OCI-LY1 (cell line): Measurements from ENCODE around the gene CFAP77.

ENCODE experiments used
- H2AFZ ChIP-seq: fragments of 200-600 bp; sonication (generic), shearing (Covaris generic); 2 replicates; pipeline ENCODE4 v1.6.0; 2014; ENCODE audit warnings: antibody characterized with exemption, mild to moderate bottlenecking, low read length
- H3F3A ChIP-seq: fragments of 200-600 bp; sonication (generic), shearing (Covaris generic); 2 replicates; pipeline ENCODE4 v1.6.0; 2014; ENCODE audit warnings: mild to moderate bottlenecking, antibody characterized with exemption, low read length, moderate library complexity; ENCODE audit not compliant: insufficient read depth
- H3K27ac ChIP-seq: fragments of 200-600 bp; sonication (generic); 2 replicates; pipeline ENCODE4 v1.5.1; 2014; ENCODE audit warnings: low read length, mixed run types, mild to moderate bottlenecking, low read depth; ENCODE audit not compliant: poor library complexity, severe bottlenecking
- H3K27me3 ChIP-seq: fragments of 200-600 bp; sonication (generic); 2 replicates; pipeline ENCODE4 v1.6.0; 2014; ENCODE audit warnings: antibody characterized with exemption, mild to moderate bottlenecking, low read length, moderate library complexity; ENCODE audit not compliant: insufficient read depth
- H3K36me3 ChIP-seq: fragments of 200-600 bp; sonication (generic); 2 replicates; pipeline ENCODE4 v1.6.1; 2014; ENCODE audit warnings: mild to moderate bottlenecking, antibody characterized with exemption, low read length, moderate library complexity, mixed read lengths; ENCODE audit not compliant: insufficient read depth
- H3K4me1 ChIP-seq: fragments of 200-600 bp; sonication (generic); 2 replicates; pipeline ENCODE4 v1.5.1; 2014; ENCODE audit warnings: mild to moderate bottlenecking, low read length, moderate library complexity; ENCODE audit not compliant: insufficient read depth, severe bottlenecking
- H3K4me2 ChIP-seq: fragments of 200-600 bp; sonication (generic), shearing (Covaris generic); 2 replicates; pipeline ENCODE4 v1.6.1; 2014; ENCODE audit warnings: low read length
- H3K4me3 ChIP-seq: fragments of 200-600 bp; sonication (generic); 2 replicates; pipeline ENCODE4 v1.5.1; 2014; ENCODE audit warnings: low read length, low read depth, mild to moderate bottlenecking, mixed read lengths; ENCODE audit not compliant: poor library complexity, severe bottlenecking
- H3K79me2 ChIP-seq: fragments of 200-600 bp; shearing (Covaris generic); 2 replicates; pipeline ENCODE4 v1.6.1; 2016; ENCODE audit warnings: mixed run types, low read length, mixed read lengths; ENCODE audit not compliant: insufficient read depth
- H3K9ac ChIP-seq: fragments of 200-600 bp; sonication (generic), shearing (Covaris generic); 2 replicates; pipeline ENCODE4 v1.6.1; 2014; ENCODE audit warnings: mild to moderate bottlenecking, low read length, mixed read lengths
- H3K9me2 ChIP-seq: fragments of 200-600 bp; sonication (generic), shearing (Covaris generic); 2 replicates; pipeline ENCODE4 v1.6.1; 2014; ENCODE audit warnings: low read depth, mild to moderate bottlenecking, low read length, mixed read lengths
- H3K9me3 ChIP-seq: fragments of 200-600 bp; shearing (Covaris generic); 2 replicates; pipeline ENCODE4 v1.6.1; 2014; ENCODE audit warnings: low read length, mixed read lengths
- H4K20me1 ChIP-seq: fragments of 200-600 bp; sonication (generic), shearing (Covaris generic); 2 replicates; pipeline ENCODE4 v1.6.0; 2016; ENCODE audit warnings: mild to moderate bottlenecking, low read length; ENCODE audit not compliant: insufficient read depth
- EZH2 ChIP-seq: fragments of 200-600 bp; sonication (generic), shearing (Covaris generic); IDR thresholded peaks from 2 replicates; pipeline ENCODE4 v1.8.0; 2017; ENCODE audit warnings: borderline replicate concordance, mixed run types, mild to moderate bottlenecking, antibody characterized with exemption, low read length, moderate library complexity, mixed read lengths
- TF ChIP-seq, protein P1 (sequence below): fragments of 200-600 bp; sonication (generic), shearing (Covaris generic); IDR thresholded peaks from 2 replicates; pipeline ENCODE4 v1.5.1; 2017; ENCODE audit warnings: mild to moderate bottlenecking, antibody characterized with exemption, low read length, moderate library complexity, mixed read lengths

Gene CFAP77

GRCh38 chr9:132410642-132411041, 631 bp downstream of the CFAP77 start:
- H3K9ac ChIP-seq, result no peak overlapping the region
- no peaks in the 10 kb centered on the region for H4K20me1 ChIP-seq
- no peaks in the 10 kb centered on the region for H3F3A ChIP-seq
- H3K9me2 ChIP-seq, result no peaks in the 10 kb centered on the region
- no peaks in the 10 kb centered on the region for H3K79me2 ChIP-seq
- peaks cover 5% of the 10 kb centered on the region; the same call in 1 of the 2 replicates for H3K27me3 ChIP-seq
- peak overlapping the region; percentile 47 for H3K4me3 ChIP-seq
- H3K36me3 ChIP-seq, result no peaks in the 10 kb centered on the region
- H3K9me3 ChIP-seq, result no peaks in the 10 kb centered on the region
- H2AFZ ChIP-seq, result no peak overlapping the region
- H3K27ac ChIP-seq, result no peak overlapping the region
- H3K4me1 ChIP-seq, result peaks cover 33% of the 10 kb centered on the region
- peak overlapping the region; percentile 56 for H3K4me2 ChIP-seq
- no peak for TF ChIP-seq EZH2
- TF ChIP-seq, protein P1, sequence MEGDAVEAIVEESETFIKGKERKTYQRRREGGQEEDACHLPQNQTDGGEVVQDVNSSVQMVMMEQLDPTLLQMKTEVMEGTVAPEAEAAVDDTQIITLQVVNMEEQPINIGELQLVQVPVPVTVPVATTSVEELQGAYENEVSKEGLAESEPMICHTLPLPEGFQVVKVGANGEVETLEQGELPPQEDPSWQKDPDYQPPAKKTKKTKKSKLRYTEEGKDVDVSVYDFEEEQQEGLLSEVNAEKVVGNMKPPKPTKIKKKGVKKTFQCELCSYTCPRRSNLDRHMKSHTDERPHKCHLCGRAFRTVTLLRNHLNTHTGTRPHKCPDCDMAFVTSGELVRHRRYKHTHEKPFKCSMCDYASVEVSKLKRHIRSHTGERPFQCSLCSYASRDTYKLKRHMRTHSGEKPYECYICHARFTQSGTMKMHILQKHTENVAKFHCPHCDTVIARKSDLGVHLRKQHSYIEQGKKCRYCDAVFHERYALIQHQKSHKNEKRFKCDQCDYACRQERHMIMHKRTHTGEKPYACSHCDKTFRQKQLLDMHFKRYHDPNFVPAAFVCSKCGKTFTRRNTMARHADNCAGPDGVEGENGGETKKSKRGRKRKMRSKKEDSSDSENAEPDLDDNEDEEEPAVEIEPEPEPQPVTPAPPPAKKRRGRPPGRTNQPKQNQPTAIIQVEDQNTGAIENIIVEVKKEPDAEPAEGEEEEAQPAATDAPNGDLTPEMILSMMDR, result no peak

DNA sequence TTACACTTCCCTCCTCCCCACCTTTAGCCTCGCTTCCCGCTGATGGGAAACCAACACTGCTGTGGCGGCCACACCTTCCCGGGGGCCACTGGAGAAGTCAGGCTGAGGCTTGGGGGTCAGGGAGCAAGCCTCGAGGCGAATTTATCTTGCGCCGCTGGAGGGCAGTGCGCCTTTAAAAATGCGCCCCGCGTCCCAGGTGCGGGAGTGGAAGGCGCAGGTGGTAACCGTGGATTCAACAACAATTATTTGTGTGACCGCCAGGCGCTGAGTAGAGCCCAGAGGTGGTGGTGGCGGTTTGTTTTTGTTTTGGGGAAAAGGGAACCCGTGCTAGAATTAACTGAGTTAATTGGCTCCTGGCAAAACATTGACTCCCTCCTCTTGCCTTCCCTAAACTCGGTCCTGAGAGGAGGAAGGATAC, 1.1 kb downstream of the CFAP77 start:
- Histone ChIP-seq H3K79me2 (no peaks in the 10 kb centered on the region), H3K4me3 (no peak overlapping the region), H2AFZ (no peak overlapping the region)

DNA sequence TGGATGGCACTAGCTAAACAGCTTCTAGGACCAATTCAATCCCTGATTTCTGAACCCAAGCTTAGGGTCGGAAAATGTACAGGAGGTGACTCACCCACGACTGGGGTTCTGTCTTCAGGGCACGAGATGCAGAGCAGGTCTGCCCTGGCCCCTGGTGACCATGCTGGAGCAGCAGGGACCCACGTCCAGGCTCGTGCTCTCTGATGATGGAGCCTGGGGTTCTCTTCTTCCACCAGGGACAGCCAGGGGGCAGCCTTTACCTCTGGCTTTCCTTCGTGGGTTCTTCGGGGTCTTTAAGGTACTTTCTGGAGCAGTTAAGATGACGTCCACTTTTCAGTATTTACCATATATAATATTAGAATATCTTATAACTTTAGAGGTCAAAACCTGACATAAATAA, 2.1 kb downstream of the CFAP77 start:
- H3K79me2 ChIP-seq, result no peaks in the 10 kb centered on the region
- no peaks in the 10 kb centered on the region for H3F3A ChIP-seq
- H4K20me1 ChIP-seq, result no peaks in the 10 kb centered on the region
- H3K4me2 ChIP-seq, result no peak overlapping the region
- no peak overlapping the region for H3K27ac ChIP-seq
- H3K4me1 ChIP-seq, result peaks cover 24% of the 10 kb centered on the region
- no peak overlapping the region for H3K9ac ChIP-seq
- H2AFZ ChIP-seq, result no peak overlapping the region
- H3K9me2 ChIP-seq, result no peaks in the 10 kb centered on the region
- no peaks in the 10 kb centered on the region for H3K36me3 ChIP-seq
- peaks cover 5% of the 10 kb centered on the region; the same call in 1 of the 2 replicates for H3K27me3 ChIP-seq
- H3K4me3 ChIP-seq, result no peak overlapping the region
- TF ChIP-seq EZH2, result no peak
- TF ChIP-seq, protein P1, result peak; percentile 57
- no peaks in the 10 kb centered on the region for H3K9me3 ChIP-seq

More for the DNA sequence above, 1.1 kb downstream of the CFAP77 start:
- no peak overlapping the region for H3K9ac ChIP-seq
- no peaks in the 10 kb centered on the region for H4K20me1 ChIP-seq
- no peaks in the 10 kb centered on the region for H3F3A ChIP-seq
- H3K4me2 ChIP-seq, result peak overlapping the region; percentile 56; the same call in 1 of the 2 replicates
- H3K9me2 ChIP-seq, result no peaks in the 10 kb centered on the region
- peaks cover 29% of the 10 kb centered on the region for H3K4me1 ChIP-seq
- TF ChIP-seq, protein P1, result peak; percentile 91
- TF ChIP-seq EZH2, result no peak
- H3K36me3 ChIP-seq, result no peaks in the 10 kb centered on the region
- no peaks in the 10 kb centered on the region for H3K9me3 ChIP-seq
- H3K27me3 ChIP-seq, result peaks cover 5% of the 10 kb centered on the region; the same call in 1 of the 2 replicates
- no peak overlapping the region for H3K27ac ChIP-seq
